DND-41 (cell line): ENCODE measurements around the gene STXBP5.

Source experiments
- ATAC-seq: fragments of 200-7000 bp; cut with Tn5 transposase; 3 replicates; pipeline ENCODE4 v1.9.1; 2021; ENCODE audit warnings: low read depth; ENCODE audit not compliant: insufficient read depth
- DNase-seq: peaks from one replicate; pipeline ENCODE4 v3.0.0-alpha.2; 2020
- H2AFZ ChIP-seq: 2 replicates; pipeline ENCODE4 v1.6.0; 2012; ENCODE audit warnings: low read depth, low read length
- H3K27ac ChIP-seq: 2 replicates; pipeline ENCODE4 v1.5.1; 2012; ENCODE audit warnings: low read length, inconsistent platforms
- H3K27me3 ChIP-seq: fragments of 200-600 bp; sonication (generic); 2 replicates; pipeline ENCODE4 v1.6.0; 2012; ENCODE audit warnings: low read length, mild to moderate bottlenecking, inconsistent platforms; ENCODE audit not compliant: insufficient read depth, poor library complexity
- H3K36me3 ChIP-seq: 2 replicates; pipeline ENCODE4 v1.5.1; 2012; ENCODE audit warnings: low read length, inconsistent platforms; ENCODE audit not compliant: insufficient read depth
- H3K4me1 ChIP-seq: 2 replicates; pipeline ENCODE4 v1.5.1; 2012; ENCODE audit warnings: mild to moderate bottlenecking, low read length; ENCODE audit not compliant: insufficient read depth
- H3K4me2 ChIP-seq: 2 replicates; pipeline ENCODE4 v1.6.0; 2012; ENCODE audit warnings: mild to moderate bottlenecking, moderate library complexity, low read length, inconsistent platforms; ENCODE audit not compliant: insufficient read depth
- H3K4me3 ChIP-seq, 2 experiments: fragments of 200-600 bp in 1 of 2; shearing (Covaris generic) in 1 of 2; 2 replicates each; pipeline ENCODE4 v1.5.1; 2012 to 2016; ENCODE audit warnings: inconsistent platforms in 2 of 2, low read length in 2 of 2, mild to moderate bottlenecking in 2 of 2, low read depth in 1 of 2, moderate library complexity in 1 of 2
- H3K79me2 ChIP-seq: 2 replicates; pipeline ENCODE4 v1.6.0; 2012; ENCODE audit warnings: low read length, inconsistent platforms; ENCODE audit not compliant: insufficient read depth
- H3K9ac ChIP-seq: 2 replicates; pipeline ENCODE4 v1.6.0; 2012; ENCODE audit warnings: low read depth, mild to moderate bottlenecking, inconsistent platforms, low read length, moderate library complexity
- H3K9me3 ChIP-seq: 2 replicates; pipeline ENCODE4 v1.5.1; 2012; ENCODE audit warnings: low read length, moderate library complexity, mild to moderate bottlenecking, inconsistent platforms; ENCODE audit not compliant: insufficient read depth, severe bottlenecking
- H4K20me1 ChIP-seq: 2 replicates; pipeline ENCODE4 v1.6.0; 2012; ENCODE audit warnings: low read length; ENCODE audit not compliant: insufficient read depth
- EZH2 ChIP-seq: IDR thresholded peaks from 3 replicates; pipeline ENCODE4 v1.6.1; 2012; ENCODE audit warnings: borderline replicate concordance, low read depth, mild to moderate bottlenecking, moderate library complexity, low read length, inconsistent platforms; ENCODE audit not compliant: severe bottlenecking
- TF ChIP-seq, protein P1 (sequence below): IDR thresholded peaks from 2 replicates; pipeline ENCODE4 v1.5.1; 2012; ENCODE audit warnings: borderline replicate concordance, low read length, moderate library complexity, mild to moderate bottlenecking; ENCODE audit not compliant: poor library complexity, severe bottlenecking; ENCODE audit errors: extremely low read depth

STXBP5 gene

DNA sequence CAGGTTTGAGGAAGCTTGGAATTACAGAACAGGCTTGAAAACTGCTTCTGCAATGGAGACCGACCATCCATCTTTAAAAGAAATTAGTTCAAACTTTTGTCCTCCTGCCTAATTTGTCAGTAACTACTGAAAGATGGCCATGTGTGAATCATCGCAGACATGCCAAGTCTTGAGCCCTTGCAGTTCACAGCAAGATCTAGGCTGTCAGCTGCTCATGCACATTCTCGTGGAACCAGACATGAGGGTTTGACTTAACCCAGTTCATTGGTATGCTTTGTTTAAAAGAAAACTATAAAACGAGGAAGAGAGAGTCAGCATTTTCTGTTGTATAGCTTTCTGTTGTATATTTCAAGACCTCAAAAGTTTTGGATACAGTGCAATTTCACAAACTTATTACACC is 230.3 kb downstream of the STXBP5 start:
- Histone ChIP-seq H4K20me1 (no peaks in the 10 kb centered on the region), H3K4me1 (no peaks in the 10 kb centered on the region), H3K27me3 (no peaks in the 10 kb centered on the region), H3K27ac (no peak overlapping the region), H3K4me3 (no peak overlapping the region), H2AFZ (no peak overlapping the region), H3K9me3 (no peaks in the 10 kb centered on the region), H3K4me2 (no peak overlapping the region), H3K36me3 (no peaks in the 10 kb centered on the region), H3K79me2 (no peaks in the 10 kb centered on the region), H3K9ac (no peak overlapping the region)
- ATAC-seq (no peak), DNase-seq (no peak)
- TF ChIP-seq, protein P1, sequence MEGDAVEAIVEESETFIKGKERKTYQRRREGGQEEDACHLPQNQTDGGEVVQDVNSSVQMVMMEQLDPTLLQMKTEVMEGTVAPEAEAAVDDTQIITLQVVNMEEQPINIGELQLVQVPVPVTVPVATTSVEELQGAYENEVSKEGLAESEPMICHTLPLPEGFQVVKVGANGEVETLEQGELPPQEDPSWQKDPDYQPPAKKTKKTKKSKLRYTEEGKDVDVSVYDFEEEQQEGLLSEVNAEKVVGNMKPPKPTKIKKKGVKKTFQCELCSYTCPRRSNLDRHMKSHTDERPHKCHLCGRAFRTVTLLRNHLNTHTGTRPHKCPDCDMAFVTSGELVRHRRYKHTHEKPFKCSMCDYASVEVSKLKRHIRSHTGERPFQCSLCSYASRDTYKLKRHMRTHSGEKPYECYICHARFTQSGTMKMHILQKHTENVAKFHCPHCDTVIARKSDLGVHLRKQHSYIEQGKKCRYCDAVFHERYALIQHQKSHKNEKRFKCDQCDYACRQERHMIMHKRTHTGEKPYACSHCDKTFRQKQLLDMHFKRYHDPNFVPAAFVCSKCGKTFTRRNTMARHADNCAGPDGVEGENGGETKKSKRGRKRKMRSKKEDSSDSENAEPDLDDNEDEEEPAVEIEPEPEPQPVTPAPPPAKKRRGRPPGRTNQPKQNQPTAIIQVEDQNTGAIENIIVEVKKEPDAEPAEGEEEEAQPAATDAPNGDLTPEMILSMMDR, result no peak
- TF ChIP-seq EZH2, result no peak

- Histone ChIP-seq H3K27ac (no peak overlapping the region), H2AFZ (no peak overlapping the region), H3K4me2 (no peak overlapping the region), H3K9ac (no peak overlapping the region), H4K20me1 (no peaks in the 10 kb centered on the region), H3K27me3 (no peaks in the 10 kb centered on the region), H3K4me3 (no peak overlapping the region), H3K79me2 (no peaks in the 10 kb centered on the region), H3K9me3 (no peaks in the 10 kb centered on the region), H3K36me3 (no peaks in the 10 kb centered on the region), H3K4me1 (no peaks in the 10 kb centered on the region)
- no peak for ATAC-seq
- DNase-seq, result no peak
- TF ChIP-seq, protein P1, result no peak
- no peak for TF ChIP-seq EZH2
These were observed 233.4 kb downstream of the STXBP5 start for GRCh38 chr6:147437615-147438014.

- Histone ChIP-seq H3K9me3 (no peaks in the 10 kb centered on the region), H3K79me2 (no peaks in the 10 kb centered on the region), H2AFZ (no peak overlapping the region), H3K36me3 (no peaks in the 10 kb centered on the region), H4K20me1 (no peaks in the 10 kb centered on the region), H3K9ac (no peak overlapping the region), H3K4me3 (no peak overlapping the region), H3K27me3 (no peaks in the 10 kb centered on the region), H3K4me1 (no peaks in the 10 kb centered on the region), H3K27ac (no peak overlapping the region), H3K4me2 (no peak overlapping the region)
- DNase-seq, result no peak
- ATAC-seq, result no peak
- no peak for TF ChIP-seq EZH2
- TF ChIP-seq, protein P1, result no peak
These were observed 234.7 kb downstream of the STXBP5 start for GRCh38 chr6:147438758-147439528.
